PC-9 (cell line): ENCODE data around the gene GOLPH3L.

Source experiments
- EZH2 ChIP-seq: fragments of 200-600 bp; sonication (generic); IDR thresholded peaks from 2 replicates; pipeline ENCODE4 v1.8.0; 2017; ENCODE audit warnings: antibody characterized with exemption, low read depth
- TF ChIP-seq, protein P1 (sequence below): fragments of 200-600 bp; sonication (generic); conservative IDR thresholded peaks from 2 replicates; pipeline ENCODE4 v1.6.1; 2017; ENCODE audit warnings: mixed run types, antibody characterized with exemption, mild to moderate bottlenecking, moderate library complexity

DNA sequence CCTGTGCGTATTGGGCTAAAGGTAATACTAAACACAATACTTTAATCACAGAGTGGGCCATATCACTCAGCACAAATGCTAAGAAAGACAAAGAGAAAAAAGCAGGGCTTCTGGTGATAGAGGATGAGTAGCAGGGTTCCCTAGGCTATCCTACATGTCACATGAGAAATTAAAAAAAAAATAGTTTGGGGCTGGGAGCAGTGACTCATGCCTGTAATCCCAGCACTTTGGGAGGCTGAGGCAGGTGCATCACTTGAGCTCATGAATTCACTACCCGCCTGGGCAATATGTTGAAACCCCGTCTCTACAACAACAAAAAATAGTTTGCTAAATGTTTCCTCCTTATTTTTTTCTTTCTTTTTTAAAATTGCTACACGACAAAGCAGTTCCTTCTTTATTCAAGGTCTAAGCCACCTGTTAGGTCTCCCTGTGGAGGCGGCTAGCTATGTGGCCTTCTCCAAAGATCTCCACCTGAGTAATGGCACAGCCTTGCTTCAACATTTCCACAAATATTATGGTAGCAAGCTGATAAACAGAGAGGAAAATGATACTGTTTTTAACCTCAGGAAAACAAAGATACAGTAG lies 69.0 kb downstream of the GOLPH3L start:
- TF ChIP-seq, protein P1, sequence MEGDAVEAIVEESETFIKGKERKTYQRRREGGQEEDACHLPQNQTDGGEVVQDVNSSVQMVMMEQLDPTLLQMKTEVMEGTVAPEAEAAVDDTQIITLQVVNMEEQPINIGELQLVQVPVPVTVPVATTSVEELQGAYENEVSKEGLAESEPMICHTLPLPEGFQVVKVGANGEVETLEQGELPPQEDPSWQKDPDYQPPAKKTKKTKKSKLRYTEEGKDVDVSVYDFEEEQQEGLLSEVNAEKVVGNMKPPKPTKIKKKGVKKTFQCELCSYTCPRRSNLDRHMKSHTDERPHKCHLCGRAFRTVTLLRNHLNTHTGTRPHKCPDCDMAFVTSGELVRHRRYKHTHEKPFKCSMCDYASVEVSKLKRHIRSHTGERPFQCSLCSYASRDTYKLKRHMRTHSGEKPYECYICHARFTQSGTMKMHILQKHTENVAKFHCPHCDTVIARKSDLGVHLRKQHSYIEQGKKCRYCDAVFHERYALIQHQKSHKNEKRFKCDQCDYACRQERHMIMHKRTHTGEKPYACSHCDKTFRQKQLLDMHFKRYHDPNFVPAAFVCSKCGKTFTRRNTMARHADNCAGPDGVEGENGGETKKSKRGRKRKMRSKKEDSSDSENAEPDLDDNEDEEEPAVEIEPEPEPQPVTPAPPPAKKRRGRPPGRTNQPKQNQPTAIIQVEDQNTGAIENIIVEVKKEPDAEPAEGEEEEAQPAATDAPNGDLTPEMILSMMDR = no peak
- TF ChIP-seq EZH2 = no peak
